H9 (cell line): Measurements from ENCODE around the gene WAPL. TPM values are rescaled to one million over a fixed set of nuclear protein-coding genes. Genes with fewer than 3 reads are reported as not detected.
"Not testable (repeated sequence)": the region's sequence is repeated elsewhere in the genome, so short reads cannot be mapped to it uniquely, and the experiment has no call there.

Experiments used
- DNase-seq: peaks from one replicate; pipeline ENCODE4 v3.0.0-alpha.2; 2017
- H2AFZ ChIP-seq: one replicate; pipeline ENCODE4 v1.6.1; 2013; ENCODE audit warnings: mild to moderate bottlenecking, low read length, control low read depth, moderate library complexity
- H2AK5ac ChIP-seq: 2 replicates; pipeline ENCODE4 v1.6.1; 2013; ENCODE audit warnings: low read length, control low read depth, mixed read lengths; ENCODE audit not compliant: insufficient read length
- H2BK120ac ChIP-seq: one replicate; pipeline ENCODE4 v1.6.1; 2013; ENCODE audit warnings: low read depth, mild to moderate bottlenecking, low read length, control low read depth, inconsistent platforms; ENCODE audit not compliant: poor library complexity, severe bottlenecking
- H2BK12ac ChIP-seq: 2 replicates; pipeline ENCODE4 v1.6.1; 2013; ENCODE audit warnings: low read length, control low read depth, mixed read lengths, low read depth; ENCODE audit not compliant: insufficient read length
- H2BK15ac ChIP-seq: 2 replicates; pipeline ENCODE4 v1.6.1; 2013; ENCODE audit warnings: low read depth, low read length, control low read depth
- H2BK20ac ChIP-seq: one replicate; pipeline ENCODE4 v1.6.1; 2013; ENCODE audit warnings: low read depth, mild to moderate bottlenecking, low read length, control low read depth, inconsistent platforms; ENCODE audit not compliant: poor library complexity, severe bottlenecking
- H2BK5ac ChIP-seq: 2 replicates; pipeline ENCODE4 v1.6.1; 2013; ENCODE audit warnings: low read length, control low read depth, mixed read lengths; ENCODE audit not compliant: insufficient read length
- H3K14ac ChIP-seq: 2 replicates; pipeline ENCODE4 v1.6.1; 2013; ENCODE audit warnings: low read length, control low read depth; ENCODE audit not compliant: insufficient read depth
- H3K18ac ChIP-seq: 2 replicates; pipeline ENCODE4 v1.6.1; 2013; ENCODE audit warnings: low read depth, mild to moderate bottlenecking, mixed read lengths, low read length, control low read depth; ENCODE audit not compliant: insufficient read length
- H3K23ac ChIP-seq: 2 replicates; pipeline ENCODE4 v1.6.1; 2013; ENCODE audit warnings: low read length, control low read depth, mixed read lengths, low read depth; ENCODE audit not compliant: insufficient read length
- H3K23me2 ChIP-seq: 2 replicates; pipeline ENCODE4 v1.6.1; 2013; ENCODE audit warnings: low read depth, mild to moderate bottlenecking, mixed read lengths, low read length, control low read depth; ENCODE audit not compliant: insufficient read length, poor library complexity, severe bottlenecking
- H3K27ac ChIP-seq: 2 replicates; pipeline ENCODE4 v1.5.1; 2013; ENCODE audit warnings: low read length, control low read depth, mixed read lengths, low read depth; ENCODE audit not compliant: insufficient read length
- H3K27me3 ChIP-seq: 2 replicates; pipeline ENCODE4 v1.6.1; 2013; ENCODE audit warnings: low read length, control low read depth, inconsistent platforms; ENCODE audit not compliant: insufficient read depth
- H3K4ac ChIP-seq: 2 replicates; pipeline ENCODE4 v1.6.1; 2013; ENCODE audit warnings: low read depth, mild to moderate bottlenecking, control low read depth, inconsistent platforms, low read length, moderate library complexity
- H3K4me1 ChIP-seq: 2 replicates; pipeline ENCODE4 v1.6.1; 2013; ENCODE audit warnings: low read length, control low read depth, inconsistent platforms; ENCODE audit not compliant: insufficient read depth
- H3K4me2 ChIP-seq: 2 replicates; pipeline ENCODE4 v1.6.1; 2013; ENCODE audit warnings: low read length, control low read depth, mixed read lengths; ENCODE audit not compliant: insufficient read length, insufficient read depth
- H3K56ac ChIP-seq: 2 replicates; pipeline ENCODE4 v1.6.1; 2013; ENCODE audit warnings: low read depth, mild to moderate bottlenecking, mixed read lengths, low read length, control low read depth; ENCODE audit not compliant: insufficient read length
- H3K79me1 ChIP-seq: 2 replicates; pipeline ENCODE4 v1.6.1; 2013; ENCODE audit warnings: low read depth, mild to moderate bottlenecking, moderate library complexity, low read length, control low read depth, inconsistent platforms; ENCODE audit not compliant: insufficient read depth, poor library complexity, severe bottlenecking
- H3K79me2 ChIP-seq: 2 replicates; pipeline ENCODE4 v1.6.1; 2013; ENCODE audit warnings: low read length, control low read depth, inconsistent platforms; ENCODE audit not compliant: insufficient read depth
- H3K9ac ChIP-seq: 2 replicates; pipeline ENCODE4 v1.6.1; 2013; ENCODE audit warnings: low read length, control low read depth, mixed read lengths; ENCODE audit not compliant: insufficient read length; ENCODE audit errors: extremely low read depth
- H3K9me3 ChIP-seq: one replicate; pipeline ENCODE4 v1.6.1; 2013; ENCODE audit warnings: low read depth, low read length, inconsistent platforms; ENCODE audit not compliant: control insufficient read depth
- H3T11ph ChIP-seq: one replicate; pipeline ENCODE4 v1.6.1; 2013; ENCODE audit warnings: mild to moderate bottlenecking, low read length, control low read depth, inconsistent platforms
- H4K20me1 ChIP-seq: one replicate; pipeline ENCODE4 v1.6.1; 2013; ENCODE audit not compliant: control insufficient read depth, insufficient read length, insufficient read depth
- H4K5ac ChIP-seq: 2 replicates; pipeline ENCODE4 v1.6.1; 2013; ENCODE audit warnings: low read depth, mild to moderate bottlenecking, mixed read lengths, low read length, control low read depth; ENCODE audit not compliant: insufficient read length
- H4K8ac ChIP-seq: replicated peaks from 2 replicates; pipeline ENCODE4 v1.6.1; 2013; ENCODE audit warnings: low read length, control low read depth, mixed read lengths, low read depth; ENCODE audit not compliant: insufficient read length
- H4K91ac ChIP-seq: 2 replicates; pipeline ENCODE4 v1.6.1; 2013; ENCODE audit warnings: low read depth, mild to moderate bottlenecking, moderate library complexity, mixed read lengths, low read length, control low read depth; ENCODE audit not compliant: insufficient read length
- H3K27ac Mint-ChIP-seq, 3 experiments: 2 replicates in 2 of 3; 3 replicates in 1 of 3; pipeline ENCODE4 v1.8.0; 2020 to 2021; ENCODE audit warnings: mixed read lengths in 3 of 3, mild to moderate bottlenecking in 1 of 3, moderate library complexity in 1 of 3
- H3K27me3 Mint-ChIP-seq: 2 replicates; pipeline ENCODE4 v1.8.0; 2021; ENCODE audit warnings: low read depth, mild to moderate bottlenecking, moderate library complexity, mixed read lengths
- H3K36me3 Mint-ChIP-seq, 3 experiments: 2 replicates in 2 of 3; 3 replicates in 1 of 3; pipeline ENCODE4 v1.8.0; 2020 to 2021; ENCODE audit warnings: low read depth in 3 of 3, mixed read lengths in 3 of 3; ENCODE audit not compliant: insufficient read depth in 1 of 3
- H3K4me1 Mint-ChIP-seq, 2 experiments: 2 replicates each; pipeline ENCODE4 v1.8.0; 2020; ENCODE audit warnings: mixed read lengths in 2 of 2
- H3K4me3 Mint-ChIP-seq, 2 experiments: 2 replicates in 1 of 2; 3 replicates in 1 of 2; pipeline ENCODE4 v1.8.0; 2020 to 2021; ENCODE audit warnings: mild to moderate bottlenecking in 2 of 2, mixed read lengths in 2 of 2, moderate library complexity in 1 of 2
- H3K9me3 Mint-ChIP-seq, 2 experiments: 2 replicates in 1 of 2; 3 replicates in 1 of 2; pipeline ENCODE4 v1.8.0; 2020; ENCODE audit warnings: mild to moderate bottlenecking in 2 of 2, mixed read lengths in 2 of 2, moderate library complexity in 1 of 2
- WGBS: extraction: QIAGEN DNeasy Blood & Tissue Kit; methylation state at CpG from one replicate; pipeline ENCODE4 v1.1.7; 2013; ENCODE audit warnings: missing lambda C conversion rate, low lambda C conversion rate, mixed read lengths; ENCODE audit not compliant: insufficient read length; ENCODE audit errors: extremely low coverage; 5-methylcytosine and 5-hydroxymethylcytosine counted together
- total RNA-seq: library from RNA; stranded (reverse); gene quantifications from 2 replicates; pipeline ENCODE4 v1.2.1, GENCODE V29; 2021
- TF ChIP-seq, protein P1 (sequence below): fragments of 200-600 bp; sonication (generic); conservative IDR thresholded peaks from 3 replicates; pipeline ENCODE4 v1.8.0; 2021; ENCODE audit warnings: antibody characterized with exemption, mild to moderate bottlenecking

Gene WAPL
- total RNA-seq, 1 experiment from 2014 or later = 61.4 TPM

DNA sequence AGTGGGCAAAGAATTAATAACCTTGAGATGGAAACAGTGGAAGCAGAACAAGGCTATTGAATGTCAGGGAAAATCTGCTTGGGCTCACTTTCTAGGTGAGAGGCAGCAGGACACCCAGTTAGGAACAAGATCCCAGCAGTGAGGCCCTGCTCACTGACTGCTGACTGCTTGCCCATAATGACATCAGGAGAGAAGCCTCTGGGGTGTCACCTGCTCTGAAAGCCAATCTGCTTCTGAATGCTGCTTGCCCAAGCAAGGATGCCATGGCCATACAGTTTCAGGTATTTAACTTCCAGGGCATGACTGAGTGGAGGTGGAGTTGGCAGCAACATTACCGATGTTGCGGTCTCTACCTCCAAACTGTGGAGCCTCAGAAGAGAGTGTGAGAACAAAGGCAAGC lies 11.7 kb upstream of the WAPL start:
- H4K91ac ChIP-seq = no peak overlapping the region
- no peak overlapping the region for H3K9ac ChIP-seq
- no peak overlapping the region for H3K56ac ChIP-seq
- no peaks in the 10 kb centered on the region for H3K9me3 ChIP-seq
- Mint-ChIP-seq H3K27me3 (peaks cover 6% of the 10 kb centered on the region), H3K4me1 (peaks cover 19 to 23% of the 10 kb centered on the region in 2 experiments), H3K9me3 (no peaks in the 10 kb centered on the region; a peak in 1 of 5 replicates), H3K27ac (peak overlapping the region in 1 of 3 experiments; percentile 48; a peak in 1 of 7 replicates), H3K4me3 (no peak overlapping the region), H3K36me3 (0 out of 7 replicates have a peak, but pooled peaks cover 0 to 2% (median 0%) of the 10 kb centered on the region in 3 experiments)
- WGBS = no CpG with 5 or more reads among the region's 2 CpGs
- H4K8ac ChIP-seq = no peak overlapping the region
- no peak overlapping the region for H3K4ac ChIP-seq
- H3K79me1 ChIP-seq = no peaks in the 10 kb centered on the region
- no peak for DNase-seq
- H2BK12ac ChIP-seq = no peak overlapping the region
- H3K27ac ChIP-seq = no peak overlapping the region
- no peak overlapping the region for H4K5ac ChIP-seq
- H3K23me2 ChIP-seq = no peaks in the 10 kb centered on the region
- no peak overlapping the region for H2AFZ ChIP-seq
- no peak overlapping the region for H2BK120ac ChIP-seq
- H3T11ph ChIP-seq = no peak overlapping the region
- no peaks in the 10 kb centered on the region; the same call in 1 of the 2 replicates for H3K27me3 ChIP-seq
- H3K23ac ChIP-seq = no peak overlapping the region
- no peak overlapping the region for H2BK15ac ChIP-seq
- no peaks in the 10 kb centered on the region for H3K79me2 ChIP-seq
- TF ChIP-seq, protein P1, sequence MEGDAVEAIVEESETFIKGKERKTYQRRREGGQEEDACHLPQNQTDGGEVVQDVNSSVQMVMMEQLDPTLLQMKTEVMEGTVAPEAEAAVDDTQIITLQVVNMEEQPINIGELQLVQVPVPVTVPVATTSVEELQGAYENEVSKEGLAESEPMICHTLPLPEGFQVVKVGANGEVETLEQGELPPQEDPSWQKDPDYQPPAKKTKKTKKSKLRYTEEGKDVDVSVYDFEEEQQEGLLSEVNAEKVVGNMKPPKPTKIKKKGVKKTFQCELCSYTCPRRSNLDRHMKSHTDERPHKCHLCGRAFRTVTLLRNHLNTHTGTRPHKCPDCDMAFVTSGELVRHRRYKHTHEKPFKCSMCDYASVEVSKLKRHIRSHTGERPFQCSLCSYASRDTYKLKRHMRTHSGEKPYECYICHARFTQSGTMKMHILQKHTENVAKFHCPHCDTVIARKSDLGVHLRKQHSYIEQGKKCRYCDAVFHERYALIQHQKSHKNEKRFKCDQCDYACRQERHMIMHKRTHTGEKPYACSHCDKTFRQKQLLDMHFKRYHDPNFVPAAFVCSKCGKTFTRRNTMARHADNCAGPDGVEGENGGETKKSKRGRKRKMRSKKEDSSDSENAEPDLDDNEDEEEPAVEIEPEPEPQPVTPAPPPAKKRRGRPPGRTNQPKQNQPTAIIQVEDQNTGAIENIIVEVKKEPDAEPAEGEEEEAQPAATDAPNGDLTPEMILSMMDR = no peak
- no peak overlapping the region; the same call in 1 of the 2 replicates for H3K14ac ChIP-seq
- no peaks in the 10 kb centered on the region for H4K20me1 ChIP-seq
- H2AK5ac ChIP-seq = no peak overlapping the region
- H2BK5ac ChIP-seq = no peak overlapping the region
- no peak overlapping the region for H3K4me2 ChIP-seq
- peaks cover 9% of the 10 kb centered on the region for H3K4me1 ChIP-seq
- H2BK20ac ChIP-seq = no peak overlapping the region
- no peak overlapping the region for H3K18ac ChIP-seq

DNA sequence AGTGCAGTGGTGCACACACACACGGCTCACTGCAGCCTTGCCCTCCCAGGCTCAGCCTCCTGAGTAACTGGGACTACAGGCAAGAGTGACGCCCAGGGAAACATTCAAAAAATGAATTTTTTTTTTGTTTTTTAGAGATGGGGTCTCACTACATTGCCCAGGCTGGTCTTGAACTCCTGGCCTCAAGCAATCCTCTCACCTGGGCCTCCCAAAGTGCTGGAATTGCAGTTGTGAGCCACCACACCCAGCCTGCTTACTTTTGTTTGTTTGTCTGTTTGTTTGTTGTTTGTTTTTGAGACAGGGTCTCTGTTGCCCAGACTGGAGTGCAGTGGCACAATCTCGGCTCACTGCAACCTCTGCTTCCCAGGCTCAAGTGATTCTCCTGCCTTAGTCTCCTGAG lies 7.1 kb upstream of the WAPL start:
- H2BK12ac ChIP-seq, H2BK20ac ChIP-seq, H2AFZ ChIP-seq, H2BK120ac ChIP-seq, H2BK15ac ChIP-seq, H3K27ac ChIP-seq, H3K27me3 Mint-ChIP-seq, H3K56ac ChIP-seq, H2BK5ac ChIP-seq, H3K4me1 ChIP-seq, H3K4ac ChIP-seq, H3K36me3 Mint-ChIP-seq, H4K20me1 ChIP-seq, H3K79me2 ChIP-seq, H3K9me3 Mint-ChIP-seq, H3K9ac ChIP-seq, H3K79me1 ChIP-seq, H3K27ac Mint-ChIP-seq, H3K9me3 ChIP-seq, H4K5ac ChIP-seq, H3K14ac ChIP-seq, H4K91ac ChIP-seq, H3T11ph ChIP-seq, H4K8ac ChIP-seq, H3K4me2 ChIP-seq, DNase-seq, H2AK5ac ChIP-seq, H3K18ac ChIP-seq, H3K27me3 ChIP-seq, H3K4me3 Mint-ChIP-seq, H3K23me2 ChIP-seq, H3K23ac ChIP-seq: not testable (repeated sequence)
- no CpG with 5 or more reads among the region's 3 CpGs for WGBS
- H3K4me1 Mint-ChIP-seq = peaks cover 12 to 16% of the 10 kb centered on the region in 2 experiments
